VCaP (cell line): Measurements from ENCODE around the gene RAB26.

Source experiments
- H3K27ac ChIP-seq: fragments of 450-650 bp; 2 replicates; pipeline ENCODE4 v1.5.1; 2017
- CTCF ChIP-seq: fragments of 450-650 bp; conservative IDR thresholded peaks from 2 replicates; pipeline ENCODE4 v1.5.1; 2017; ENCODE audit warnings: mild to moderate bottlenecking, moderate library complexity

The RAB26 gene

DNA sequence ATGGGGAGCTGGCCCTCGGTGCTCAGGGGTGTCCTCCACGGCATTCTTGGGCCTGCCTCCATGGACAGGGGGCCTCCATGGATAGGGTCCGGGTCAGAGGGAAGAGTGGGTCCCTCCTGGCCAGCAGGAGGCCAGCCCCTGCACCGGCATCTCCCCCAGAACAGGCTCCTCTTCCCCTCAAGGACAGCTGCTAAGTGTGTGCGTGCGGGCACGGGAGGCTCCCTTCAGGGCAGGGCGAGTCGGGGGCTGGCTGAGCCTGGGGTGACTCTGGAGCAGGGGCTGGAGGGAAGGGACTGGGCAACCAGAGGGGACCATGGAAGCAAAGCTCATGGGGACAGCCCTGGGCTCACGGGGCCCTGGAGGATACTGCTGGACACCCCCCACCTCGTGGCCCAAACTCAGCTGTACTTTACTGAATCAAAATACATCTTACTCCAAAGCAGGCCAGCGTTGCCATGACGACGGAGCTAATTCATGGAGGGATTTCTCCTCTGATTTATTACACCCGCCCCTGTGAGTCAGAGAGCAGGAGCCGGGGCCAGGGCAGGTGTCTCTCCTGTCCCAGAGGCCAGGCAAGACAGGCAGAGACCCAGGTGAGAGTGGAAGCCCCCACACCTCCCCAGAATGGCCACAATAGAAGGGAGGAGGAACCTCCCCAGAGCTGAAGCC, 45.9 kb downstream of the RAB26 start:
- H3K27ac ChIP-seq, result no peak overlapping the region
- no peak for TF ChIP-seq CTCF

DNA sequence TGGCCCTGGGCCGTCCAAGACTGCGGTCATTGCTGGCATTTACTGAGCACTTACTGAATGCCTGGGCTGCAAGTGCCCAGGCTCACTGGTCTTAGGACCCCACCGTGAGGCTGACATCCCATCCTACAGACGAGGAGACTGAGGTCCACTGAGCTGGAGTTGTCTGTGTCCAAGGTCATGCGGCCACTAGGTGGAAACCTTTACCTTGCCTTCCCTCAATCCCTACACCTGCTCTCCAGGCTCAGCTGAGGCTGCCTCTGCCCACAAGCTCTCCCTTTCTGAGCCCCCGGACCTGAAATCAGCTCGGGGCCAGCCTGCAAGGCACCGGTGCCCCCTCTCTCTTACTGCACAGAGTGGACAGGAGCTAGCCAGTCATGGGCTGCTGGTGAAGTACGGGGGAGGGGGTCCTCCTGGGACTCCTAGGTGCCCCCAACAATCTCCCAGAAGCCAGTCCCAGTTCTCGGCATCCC, 46.5 kb downstream of the RAB26 start:
- TF ChIP-seq CTCF, result peak; percentile 69
- H3K27ac ChIP-seq, result peak overlapping the region; percentile 64; the same call in 1 of the 2 replicates

DNA sequence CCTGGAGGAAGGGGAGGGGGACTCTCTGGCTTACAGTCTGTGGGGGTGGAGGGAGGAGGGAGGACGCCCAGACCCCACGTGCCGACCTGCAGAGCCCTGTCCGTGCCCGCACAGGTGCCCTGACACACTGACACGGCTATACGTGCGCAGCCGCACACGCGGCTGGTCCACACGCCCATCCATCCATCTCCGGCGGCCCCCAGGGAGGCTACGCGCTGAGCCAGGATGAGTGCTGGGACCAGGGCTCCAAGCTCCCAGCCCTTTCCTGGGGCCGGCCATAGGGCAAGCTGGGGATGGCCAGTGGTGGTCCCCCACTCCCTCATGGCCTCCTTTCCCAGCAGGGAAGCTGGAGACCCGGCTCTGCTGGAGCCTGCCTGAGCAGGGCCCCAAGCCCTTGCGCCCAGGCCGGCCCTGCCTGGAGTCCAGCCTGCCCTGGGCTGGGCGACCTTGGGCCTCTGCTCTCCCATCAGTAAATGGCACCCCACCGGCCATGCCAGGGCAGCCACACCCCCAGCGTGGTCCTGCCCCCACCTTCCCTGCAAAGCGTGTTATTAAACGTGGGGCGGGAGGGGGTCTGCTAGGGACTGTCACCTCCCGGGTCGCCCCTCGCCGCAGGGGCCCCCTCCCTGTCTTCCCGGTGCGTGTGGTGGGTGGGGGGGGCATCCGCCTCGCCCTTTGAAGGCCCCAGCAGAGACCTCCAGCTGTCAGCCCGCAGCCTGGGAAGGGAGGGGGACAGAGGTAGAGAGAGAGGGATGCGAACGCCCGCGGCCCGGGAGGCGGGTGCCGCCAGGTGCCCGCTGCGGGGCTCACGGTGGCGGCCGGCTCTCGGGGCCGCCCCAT, 47.1 kb downstream of the RAB26 start:
- TF ChIP-seq CTCF, result no peak
- H3K27ac ChIP-seq, result peak overlapping the region; percentile 64

GRCh38 chr16:2196162-2196980, 47.9 kb downstream of the RAB26 start, which contains the start of gene CASKIN1:
TSS of gene CASKIN1 (minus strand) at chr16:2196605. CDS start at chr16:2196432, 173 bp downstream.
- no peak for TF ChIP-seq CTCF
- peak within 1 kb of the TSS; percentile 64 for H3K27ac ChIP-seq

DNA sequence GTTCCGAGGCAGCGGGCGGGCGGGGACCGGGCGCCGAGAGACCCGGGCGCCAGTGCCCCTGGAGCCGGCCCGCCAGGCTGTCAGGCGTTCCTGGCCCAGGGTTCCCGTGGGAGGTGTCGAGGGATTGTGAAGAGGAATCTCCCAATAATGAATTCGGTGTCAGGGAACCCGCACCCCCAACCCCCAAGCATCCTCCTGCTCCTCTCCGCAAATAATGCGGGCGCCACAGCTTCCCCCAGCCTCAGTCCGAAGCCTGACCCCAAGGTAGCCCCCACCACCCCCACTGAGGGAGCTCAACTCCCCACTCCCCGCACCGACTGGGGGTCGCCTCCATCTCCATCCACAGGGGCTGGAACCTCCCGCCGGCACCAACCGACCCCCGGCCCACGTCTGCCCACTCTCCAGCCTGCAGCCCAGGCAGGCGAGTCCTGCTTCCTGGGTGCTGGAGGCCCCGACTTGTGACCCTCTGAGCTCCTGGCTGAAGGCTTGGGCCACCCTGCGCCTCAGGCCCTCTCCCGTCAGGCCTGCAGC, 48.6 kb downstream of the RAB26 start:
- H3K27ac ChIP-seq, result peak overlapping the region; percentile 64; the same call in 1 of the 2 replicates
- no peak for TF ChIP-seq CTCF

- no peak for TF ChIP-seq CTCF
- no peak overlapping the region for H3K27ac ChIP-seq
These were observed 49.3 kb downstream of the RAB26 start for GRCh38 chr16:2197765-2198164.

GRCh38 chr16:2198283-2198682, 49.9 kb downstream of the RAB26 start:
- no peak for TF ChIP-seq CTCF
- H3K27ac ChIP-seq, result no peak overlapping the region
